Measurements from ENCODE around the gene RALB. TPM values are rescaled to one million over a fixed set of nuclear protein-coding genes. Genes with fewer than 3 reads are reported as not detected.
"Not testable (repeated sequence)": the region's sequence is repeated elsewhere in the genome, so short reads cannot be mapped to it uniquely, and the experiment has no call there.

RALB gene
- polyA plus RNA-seq, 1 donor from 2014 or later, result 81.7 TPM

- H3K36me3 Mint-ChIP-seq, result peaks cover 5% of the 10 kb centered on the region
- H3K4me1 Mint-ChIP-seq, result peaks cover 30 to 46% (median 38%) of the 10 kb centered on the region in 3 donors
- H3K4me3 Mint-ChIP-seq, result peak overlapping the region in 1 of 4 donors; percentile 41
- peak overlapping the region in 2 of 3 donors; percentile 25 to 68 for H3K27ac Mint-ChIP-seq
- H3K27me3 Mint-ChIP-seq, result peaks cover 1% of the 10 kb centered on the region
- H3K9me3 Mint-ChIP-seq, result peaks cover 0 to 7% (median 2%) of the 10 kb centered on the region in 3 donors
Observed at GRCh38 chr2:120258196-120258595, 5.5 kb downstream of the RALB start.

GRCh38 chr2:120259939-120260338, 7.3 kb downstream of the RALB start:
- H3K27ac Mint-ChIP-seq, result not testable (repeated sequence)
- Mint-ChIP-seq H3K4me1 (peaks cover 23 to 37% (median 24%) of the 10 kb centered on the region in 3 donors), H3K4me3 (peak overlapping the region in 1 of 4 donors; percentile 70)

GRCh38 chr2:120260736-120261135, 8.1 kb downstream of the RALB start:
- peaks cover 0 to 7% (median 2%) of the 10 kb centered on the region in 3 donors for H3K9me3 Mint-ChIP-seq
- H3K36me3 Mint-ChIP-seq, result peaks cover 5% of the 10 kb centered on the region
- peak overlapping the region in 2 of 4 donors; percentile 28 to 56 for H3K4me3 Mint-ChIP-seq
- H3K27ac Mint-ChIP-seq, result no peak overlapping the region
- H3K27me3 Mint-ChIP-seq, result no peaks in the 10 kb centered on the region
- peaks cover 16 to 33% (median 23%) of the 10 kb centered on the region in 3 donors for H3K4me1 Mint-ChIP-seq

More at GRCh38 chr2:120259939-120260338, 7.3 kb downstream of the RALB start:
- H3K36me3 Mint-ChIP-seq, H3K9me3 Mint-ChIP-seq, H3K27me3 Mint-ChIP-seq: not testable (repeated sequence)

- Mint-ChIP-seq H3K36me3 (peaks cover 5% of the 10 kb centered on the region), H3K27ac (no peak overlapping the region), H3K27me3 (no peaks in the 10 kb centered on the region)
Observed at GRCh38 chr2:120261387-120262006, 8.8 kb downstream of the RALB start.

GRCh38 chr2:120262150-120262549, 9.5 kb downstream of the RALB start:
- no peak overlapping the region for H3K4me3 Mint-ChIP-seq
- H3K27me3 Mint-ChIP-seq, result no peaks in the 10 kb centered on the region
- peaks cover 7 to 24% (median 21%) of the 10 kb centered on the region in 3 donors for H3K4me1 Mint-ChIP-seq
- peaks cover 5% of the 10 kb centered on the region for H3K36me3 Mint-ChIP-seq
- peaks cover 0 to 7% (median 2%) of the 10 kb centered on the region in 3 donors for H3K9me3 Mint-ChIP-seq
- no peak overlapping the region for H3K27ac Mint-ChIP-seq

More at GRCh38 chr2:120261387-120262006, 8.8 kb downstream of the RALB start:
- Mint-ChIP-seq H3K4me1 (peaks cover 9 to 25% (median 19%) of the 10 kb centered on the region in 3 donors), H3K4me3 (no peak overlapping the region), H3K9me3 (peaks cover 0 to 7% (median 2%) of the 10 kb centered on the region in 3 donors)

- Mint-ChIP-seq H3K9me3 (peaks cover 0 to 7% (median 0%) of the 10 kb centered on the region in 3 donors), H3K4me1 (peaks cover 2 to 22% (median 22%) of the 10 kb centered on the region in 3 donors), H3K4me3 (peak overlapping the region in 1 of 4 donors; percentile 7), H3K27ac (no peak overlapping the region), H3K27me3 (no peaks in the 10 kb centered on the region), H3K36me3 (peaks cover 5% of the 10 kb centered on the region)
Observed at GRCh38 chr2:120262761-120263428, 10.2 kb downstream of the RALB start.

GRCh38 chr2:120265006-120265405, 12.4 kb downstream of the RALB start:
- peaks cover 4 to 28% (median 25%) of the 10 kb centered on the region in 3 donors for H3K4me1 Mint-ChIP-seq
- H3K4me3 Mint-ChIP-seq, result peak overlapping the region in 2 of 4 donors; percentile 24 to 54
- H3K9me3 Mint-ChIP-seq, result peaks cover 0 to 7% (median 0%) of the 10 kb centered on the region in 3 donors
- H3K36me3 Mint-ChIP-seq, result peaks cover 3% of the 10 kb centered on the region
- H3K27ac Mint-ChIP-seq, result peak overlapping the region in 1 of 3 donors; percentile 14
- no peaks in the 10 kb centered on the region for H3K27me3 Mint-ChIP-seq

GRCh38 chr2:120267348-120267747, 14.7 kb downstream of the RALB start:
- H3K4me1 Mint-ChIP-seq, result peaks cover 20 to 41% (median 34%) of the 10 kb centered on the region in 3 donors
- H3K36me3 Mint-ChIP-seq, result peaks cover 2% of the 10 kb centered on the region
- no peaks in the 10 kb centered on the region for H3K27me3 Mint-ChIP-seq
- no peak overlapping the region for H3K27ac Mint-ChIP-seq
- peaks cover 0 to 3% (median 0%) of the 10 kb centered on the region in 3 donors for H3K9me3 Mint-ChIP-seq
- H3K4me3 Mint-ChIP-seq, result peak overlapping the region in 1 of 4 donors; percentile 56

- Mint-ChIP-seq H3K4me3 (peak overlapping the region in 1 of 4 donors; percentile 15), H3K9me3 (peaks cover 0 to 7% (median 0%) of the 10 kb centered on the region in 3 donors), H3K36me3 (peaks cover 2% of the 10 kb centered on the region), H3K27ac (no peak overlapping the region), H3K27me3 (no peaks in the 10 kb centered on the region), H3K4me1 (peaks cover 28 to 42% (median 38%) of the 10 kb centered on the region in 3 donors)
Observed at GRCh38 chr2:120269076-120269744, 16.6 kb downstream of the RALB start.

GRCh38 chr2:120269816-120270215, 17.2 kb downstream of the RALB start:
- Mint-ChIP-seq H3K27ac (no peak overlapping the region), H3K4me1 (peaks cover 28 to 41% (median 32%) of the 10 kb centered on the region in 3 donors), H3K36me3 (peaks cover 2% of the 10 kb centered on the region), H3K27me3 (no peaks in the 10 kb centered on the region), H3K4me3 (no peak overlapping the region), H3K9me3 (peaks cover 0 to 7% (median 0%) of the 10 kb centered on the region in 3 donors)

GRCh38 chr2:120271711-120272379, 19.2 kb downstream of the RALB start:
- Mint-ChIP-seq H3K36me3 (peaks cover 2% of the 10 kb centered on the region), H3K4me3 (no peak overlapping the region), H3K27ac (peak overlapping the region in 1 of 3 donors; percentile 4), H3K4me1 (peaks cover 28 to 39% (median 28%) of the 10 kb centered on the region in 3 donors), H3K27me3 (no peaks in the 10 kb centered on the region), H3K9me3 (peaks cover 0 to 10% (median 0%) of the 10 kb centered on the region in 3 donors)

- Mint-ChIP-seq H3K9me3 (peaks cover 0 to 10% (median 0%) of the 10 kb centered on the region in 3 donors), H3K27ac (peak overlapping the region in 1 of 3 donors; percentile 4), H3K4me3 (no peak overlapping the region), H3K36me3 (peaks cover 2% of the 10 kb centered on the region), H3K4me1 (peaks cover 22 to 34% (median 28%) of the 10 kb centered on the region in 3 donors), H3K27me3 (no peaks in the 10 kb centered on the region)
Observed at GRCh38 chr2:120272763-120273481, 20.3 kb downstream of the RALB start.

- no peaks in the 10 kb centered on the region for H3K27me3 Mint-ChIP-seq
- H3K9me3 Mint-ChIP-seq, result peaks cover 0 to 10% (median 0%) of the 10 kb centered on the region in 3 donors
- peak overlapping the region in 1 of 3 donors; percentile 6 for H3K27ac Mint-ChIP-seq
- peaks cover 13% of the 10 kb centered on the region for H3K36me3 Mint-ChIP-seq
- H3K4me3 Mint-ChIP-seq, result peak overlapping the region in 1 of 4 donors; percentile 56
- peaks cover 13 to 21% (median 20%) of the 10 kb centered on the region in 3 donors for H3K4me1 Mint-ChIP-seq
Observed at GRCh38 chr2:120275617-120276400, 23.2 kb downstream of the RALB start.
